Thoracic aorta (tissue), 2 donors: ENCODE data around the gene DDIT4. TPM values are rescaled to one million over a fixed set of nuclear protein-coding genes. Genes with fewer than 3 reads are reported as not detected.
"Not testable (repeated sequence)": the region's sequence is repeated elsewhere in the genome, so short reads cannot be mapped to it uniquely, and the experiment has no call there.

Experiments
- ATAC-seq: fragments of 150-250 bp; one replicate; pipeline ENCODE4 v1.8.0; 2017; ENCODE audit warnings: low read depth; ENCODE audit not compliant: insufficient number of reproducible peaks, low FRiP score
- DNase-seq: peaks from one replicate; pipeline ENCODE4 v3.0.0-alpha.2; 2020; ENCODE audit warnings: low spot score
- H3K27ac ChIP-seq, 2 donors: fragments of 200-600 bp; sonication (generic); 1 replicate in 1 of 2; 2 replicates in 1 of 2; pipeline ENCODE4 v1.5.1; 2016; ENCODE audit warnings: mild to moderate bottlenecking in 2 of 2, moderate library complexity in 2 of 2
- H3K27me3 ChIP-seq: fragments of 200-600 bp; sonication (generic); replicated peaks from 2 replicates; pipeline ENCODE4 v1.6.0; 2016; ENCODE audit warnings: mild to moderate bottlenecking; ENCODE audit not compliant: insufficient read depth
- H3K36me3 ChIP-seq: fragments of 200-600 bp; sonication (generic); one replicate; pipeline ENCODE4 v1.5.1; 2016
- H3K4me1 ChIP-seq, 2 donors: fragments of 200-600 bp; sonication (generic); 1 replicate in 1 of 2; 2 replicates in 1 of 2; pipeline versions ENCODE4 v1.5.1 to v1.6.0; 2016; ENCODE audit warnings: low read depth in 2 of 2, mild to moderate bottlenecking in 1 of 2; ENCODE audit not compliant: control insufficient read depth in 1 of 2
- H3K4me3 ChIP-seq: fragments of 200-600 bp; sonication (generic); 2 replicates; pipeline ENCODE4 v1.5.1; 2016; ENCODE audit warnings: mild to moderate bottlenecking
- H3K9me3 ChIP-seq: fragments of 200-600 bp; sonication (generic); 2 replicates; pipeline ENCODE4 v1.5.1; 2016
- total RNA-seq, 2 donors: library from RNA; depleted of rRNA; stranded (reverse); fragments of >200 nt; gene quantifications; one replicate each; pipeline versions ENCODE4 v1.1.0 to v1.2.3, GENCODE V29; 2016
- TF ChIP-seq, protein P1 (sequence below): fragments of 200-600 bp; sonication (generic); IDR thresholded peaks from one replicate; pipeline ENCODE4 v1.5.1; 2019; ENCODE audit warnings: antibody characterized with exemption

The DDIT4 gene
- total RNA-seq, 2 donors from 2014 or later: 163 to 374 TPM

DNA sequence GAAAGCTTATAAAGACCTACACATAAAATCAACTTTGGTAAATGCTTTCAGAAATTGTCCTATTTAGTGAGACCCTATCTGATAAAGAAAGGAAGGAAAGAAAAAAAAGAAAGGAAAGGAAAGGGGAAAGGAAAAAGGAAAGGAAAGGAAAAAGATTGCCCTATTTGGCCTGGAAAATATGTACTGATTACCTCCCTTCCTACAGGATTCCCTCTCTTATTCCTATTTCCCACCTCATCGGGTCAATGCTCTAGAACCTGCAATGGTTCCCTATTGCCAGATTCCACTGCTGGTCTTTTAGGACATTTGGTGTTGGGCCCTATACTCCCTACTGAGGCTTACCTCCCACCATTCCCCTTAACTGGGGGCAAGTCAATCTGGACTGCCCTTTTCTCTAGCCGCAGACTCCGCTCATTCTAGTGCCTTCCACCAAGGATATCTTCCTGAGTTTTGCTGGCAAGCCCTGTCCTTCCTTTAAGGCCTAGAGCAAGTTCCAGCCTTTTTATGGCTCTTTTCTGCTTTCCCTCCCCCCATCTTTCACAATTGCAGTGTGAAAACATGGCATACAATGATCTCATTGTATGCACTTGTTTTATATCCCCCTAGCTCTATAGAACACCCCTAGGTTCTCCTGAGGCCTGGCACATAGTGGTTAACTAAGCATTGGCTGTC lies 4.4 kb downstream of the DDIT4 start:
- no peak overlapping the region for H3K4me3 ChIP-seq

DNA sequence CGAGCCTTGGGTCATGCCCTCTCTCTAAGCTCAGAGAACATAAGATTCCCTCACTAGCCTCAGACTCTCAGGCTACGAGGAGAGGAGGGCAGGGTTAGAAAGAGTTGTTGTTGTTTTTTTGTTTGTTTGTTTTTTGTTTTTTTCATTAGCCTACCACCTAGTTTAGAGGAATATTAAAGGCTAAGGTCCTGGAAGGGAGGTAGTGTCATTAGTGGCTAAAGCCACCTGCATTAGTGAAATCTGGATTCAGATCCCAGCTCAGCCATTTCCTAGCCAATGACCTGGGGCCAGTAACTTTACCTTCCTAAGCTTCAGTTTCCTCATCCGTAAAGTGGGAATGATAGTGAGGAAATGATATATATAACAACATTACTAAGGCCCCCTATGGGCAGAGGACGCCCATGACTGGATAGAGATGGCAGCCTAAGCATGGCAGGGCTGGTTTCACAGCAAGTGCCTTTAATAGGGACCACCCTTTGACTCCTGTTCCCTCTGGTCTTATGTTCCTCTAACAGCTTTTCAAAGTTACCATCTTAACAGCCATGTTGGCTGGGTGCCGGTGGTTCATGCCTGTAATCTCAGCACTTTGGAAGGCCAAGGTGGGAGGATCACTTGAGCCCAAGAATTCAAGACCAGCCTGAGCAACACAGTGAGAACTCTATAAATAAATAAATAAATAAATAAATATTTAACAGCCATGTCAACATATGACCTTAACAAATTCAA lies 5.1 kb downstream of the DDIT4 start:
- TF ChIP-seq, protein P1, sequence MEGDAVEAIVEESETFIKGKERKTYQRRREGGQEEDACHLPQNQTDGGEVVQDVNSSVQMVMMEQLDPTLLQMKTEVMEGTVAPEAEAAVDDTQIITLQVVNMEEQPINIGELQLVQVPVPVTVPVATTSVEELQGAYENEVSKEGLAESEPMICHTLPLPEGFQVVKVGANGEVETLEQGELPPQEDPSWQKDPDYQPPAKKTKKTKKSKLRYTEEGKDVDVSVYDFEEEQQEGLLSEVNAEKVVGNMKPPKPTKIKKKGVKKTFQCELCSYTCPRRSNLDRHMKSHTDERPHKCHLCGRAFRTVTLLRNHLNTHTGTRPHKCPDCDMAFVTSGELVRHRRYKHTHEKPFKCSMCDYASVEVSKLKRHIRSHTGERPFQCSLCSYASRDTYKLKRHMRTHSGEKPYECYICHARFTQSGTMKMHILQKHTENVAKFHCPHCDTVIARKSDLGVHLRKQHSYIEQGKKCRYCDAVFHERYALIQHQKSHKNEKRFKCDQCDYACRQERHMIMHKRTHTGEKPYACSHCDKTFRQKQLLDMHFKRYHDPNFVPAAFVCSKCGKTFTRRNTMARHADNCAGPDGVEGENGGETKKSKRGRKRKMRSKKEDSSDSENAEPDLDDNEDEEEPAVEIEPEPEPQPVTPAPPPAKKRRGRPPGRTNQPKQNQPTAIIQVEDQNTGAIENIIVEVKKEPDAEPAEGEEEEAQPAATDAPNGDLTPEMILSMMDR: no peak
- Histone ChIP-seq H3K27ac (no peak overlapping the region), H3K9me3 (no peaks in the 10 kb centered on the region), H3K27me3 (no peaks in the 10 kb centered on the region), H3K4me1 (peaks cover 14 to 19% of the 10 kb centered on the region in 2 donors), H3K36me3 (peaks cover 3% of the 10 kb centered on the region), H3K4me3 (no peak overlapping the region)
- no peak for ATAC-seq
- no peak for DNase-seq

More for the DNA sequence above, 4.4 kb downstream of the DDIT4 start:
- Histone ChIP-seq H3K4me1 (peaks cover 14 to 19% of the 10 kb centered on the region in 2 donors), H3K9me3 (no peaks in the 10 kb centered on the region), H3K27ac (peak overlapping the region in 1 of 2 donors; percentile 44), H3K36me3 (peaks cover 3% of the 10 kb centered on the region), H3K27me3 (no peaks in the 10 kb centered on the region)
- ATAC-seq (no peak), DNase-seq (no peak)
- TF ChIP-seq, protein P1: no peak

DNA sequence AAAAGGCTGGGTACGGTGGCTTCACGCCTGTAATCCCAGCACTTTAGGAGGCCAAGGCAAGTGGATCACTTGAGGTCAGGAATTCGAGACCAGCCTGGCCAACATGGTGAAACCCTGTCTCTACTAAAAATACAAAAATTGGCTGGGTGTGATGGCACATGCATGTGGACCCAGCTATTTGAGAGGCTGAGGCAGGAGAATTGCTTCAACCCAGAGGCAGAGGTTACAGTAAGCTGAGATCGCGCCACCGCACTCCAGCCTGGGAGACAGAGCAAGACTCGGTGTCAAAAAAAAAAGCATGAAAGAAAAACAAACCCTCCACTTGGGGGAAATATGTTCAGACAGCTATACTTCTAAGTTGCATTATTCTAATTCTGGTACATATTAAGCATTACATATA lies 5.9 kb downstream of the DDIT4 start:
- not testable (repeated sequence) for H3K4me3 ChIP-seq, H3K27me3 ChIP-seq, DNase-seq, H3K9me3 ChIP-seq, H3K27ac ChIP-seq, ATAC-seq, H3K36me3 ChIP-seq
- H3K4me1 ChIP-seq: peaks cover 14 to 19% of the 10 kb centered on the region in 2 donors

DNA sequence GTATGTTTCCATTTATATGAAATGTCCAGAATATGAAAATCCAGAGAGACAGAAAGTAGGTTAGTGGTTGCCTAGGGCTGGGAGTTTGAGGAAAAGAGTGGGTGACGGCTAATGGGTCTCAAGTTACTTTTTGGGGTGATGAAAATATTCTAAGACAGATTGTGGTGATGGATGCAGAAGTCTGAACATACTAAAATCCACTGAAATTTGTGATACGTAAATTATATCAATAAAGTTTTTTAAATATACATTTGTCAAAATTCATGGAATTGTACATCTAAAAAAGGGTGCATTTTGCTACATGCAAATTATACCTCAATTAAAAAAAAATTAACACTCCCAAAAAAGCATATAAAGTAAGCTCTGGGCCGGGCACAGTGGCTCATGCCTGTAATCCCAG lies 9.4 kb downstream of the DDIT4 start:
- Histone ChIP-seq H3K9me3 (no peaks in the 10 kb centered on the region), H3K27me3 (no peaks in the 10 kb centered on the region), H3K27ac (no peak overlapping the region), H3K4me1 (peaks cover 4 to 8% of the 10 kb centered on the region in 2 donors), H3K4me3 (no peak overlapping the region), H3K36me3 (no peaks in the 10 kb centered on the region)
- ATAC-seq: no peak
- TF ChIP-seq, protein P1: no peak
- no peak for DNase-seq

DNA sequence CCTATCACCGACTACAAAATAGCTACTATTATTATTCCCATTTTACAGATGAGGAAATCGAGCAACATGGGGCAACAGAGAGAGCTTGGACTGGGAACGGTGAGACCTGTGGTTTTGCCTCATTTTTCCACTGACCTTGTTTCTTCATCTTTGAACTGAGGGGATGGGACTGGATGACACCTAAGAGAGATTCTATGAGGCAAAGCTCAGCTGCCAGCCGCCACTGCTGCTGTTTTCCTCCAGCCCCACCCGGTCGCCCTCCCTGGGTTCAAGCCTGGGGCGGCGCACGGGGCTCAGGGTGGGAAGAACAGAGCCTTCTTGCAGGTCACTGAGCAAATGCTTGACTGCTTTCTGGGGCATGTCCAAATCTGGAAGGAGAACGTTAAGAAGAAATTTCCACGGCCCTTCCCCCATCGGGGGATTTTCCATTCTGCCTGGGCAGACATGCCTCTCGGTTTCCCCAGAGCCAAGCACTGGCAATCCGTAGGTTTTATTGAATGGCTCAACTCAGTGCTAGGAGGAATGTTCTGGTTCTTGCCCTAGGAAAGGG lies 12.3 kb downstream of the DDIT4 start:
- H3K27ac ChIP-seq: no peak overlapping the region
- H3K4me3 ChIP-seq: no peak overlapping the region
- H3K9me3 ChIP-seq: no peaks in the 10 kb centered on the region
- no peak for DNase-seq
- no peaks in the 10 kb centered on the region for H3K36me3 ChIP-seq
- no peaks in the 10 kb centered on the region for H3K27me3 ChIP-seq
- TF ChIP-seq, protein P1: no peak
- peaks cover 4 to 8% of the 10 kb centered on the region in 2 donors for H3K4me1 ChIP-seq
- peak; percentile 57 for ATAC-seq
